Measurements from ENCODE around the gene FBXO5.

The FBXO5 gene

DNA sequence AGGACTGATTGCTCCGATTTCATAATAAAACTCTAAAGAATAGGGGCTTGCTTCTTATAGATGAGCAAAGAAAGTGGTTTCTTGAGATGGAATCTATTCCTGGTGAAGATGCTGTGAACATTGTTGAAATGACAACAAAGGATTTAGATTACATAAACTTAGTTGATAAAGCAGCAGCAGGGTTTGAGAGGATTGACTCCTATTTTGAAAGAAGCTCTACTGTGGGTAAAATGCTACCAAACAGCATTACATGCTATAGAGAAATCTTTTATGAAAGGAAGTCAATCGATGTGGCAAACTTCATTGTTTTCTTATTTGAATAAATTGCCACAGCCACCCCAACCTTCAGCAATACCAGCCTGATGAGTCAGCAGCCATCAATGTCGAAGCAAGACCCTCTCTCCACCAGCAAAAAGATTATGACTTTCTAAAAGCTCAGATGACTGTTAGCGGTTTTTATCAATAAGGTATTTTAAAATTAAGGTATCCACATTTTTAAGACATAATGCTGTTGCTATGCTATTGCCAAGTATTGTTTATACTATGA lies 32.3 kb upstream of the FBXO5 start:
- no peak overlapping the region for H3K4me3 ChIP-seq (replicated peaks; ENCODE audit: low read depth, low read length)

DNA sequence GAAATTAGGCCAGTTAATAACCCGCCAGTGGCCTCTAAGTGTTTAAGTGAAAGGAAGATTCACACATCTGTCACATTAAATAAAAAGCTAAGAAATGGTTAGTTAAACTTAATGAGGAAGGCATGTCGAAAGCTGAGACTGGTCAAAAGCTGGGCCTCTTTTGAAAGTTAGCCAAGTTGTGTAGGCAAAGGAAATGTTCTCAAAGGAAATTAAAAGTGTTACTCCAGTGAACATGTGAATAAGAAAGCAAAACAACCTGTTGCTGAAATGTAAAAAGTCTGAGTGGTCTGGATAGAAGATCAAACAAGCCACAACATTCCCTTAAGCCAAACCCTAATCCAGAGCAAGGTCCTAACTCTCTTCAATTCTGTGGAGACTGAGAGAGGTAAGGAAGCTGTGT lies 30.6 kb upstream of the FBXO5 start:
- no peak overlapping the region for H3K4me3 ChIP-seq (replicated peaks; ENCODE audit: low read depth, low read length)
- no peaks in the 10 kb centered on the region for H3K27me3 ChIP-seq (replicated peaks; ENCODE audit: control insufficient read depth, insufficient read depth, low read length)
- TF ChIP-seq, protein P1, sequence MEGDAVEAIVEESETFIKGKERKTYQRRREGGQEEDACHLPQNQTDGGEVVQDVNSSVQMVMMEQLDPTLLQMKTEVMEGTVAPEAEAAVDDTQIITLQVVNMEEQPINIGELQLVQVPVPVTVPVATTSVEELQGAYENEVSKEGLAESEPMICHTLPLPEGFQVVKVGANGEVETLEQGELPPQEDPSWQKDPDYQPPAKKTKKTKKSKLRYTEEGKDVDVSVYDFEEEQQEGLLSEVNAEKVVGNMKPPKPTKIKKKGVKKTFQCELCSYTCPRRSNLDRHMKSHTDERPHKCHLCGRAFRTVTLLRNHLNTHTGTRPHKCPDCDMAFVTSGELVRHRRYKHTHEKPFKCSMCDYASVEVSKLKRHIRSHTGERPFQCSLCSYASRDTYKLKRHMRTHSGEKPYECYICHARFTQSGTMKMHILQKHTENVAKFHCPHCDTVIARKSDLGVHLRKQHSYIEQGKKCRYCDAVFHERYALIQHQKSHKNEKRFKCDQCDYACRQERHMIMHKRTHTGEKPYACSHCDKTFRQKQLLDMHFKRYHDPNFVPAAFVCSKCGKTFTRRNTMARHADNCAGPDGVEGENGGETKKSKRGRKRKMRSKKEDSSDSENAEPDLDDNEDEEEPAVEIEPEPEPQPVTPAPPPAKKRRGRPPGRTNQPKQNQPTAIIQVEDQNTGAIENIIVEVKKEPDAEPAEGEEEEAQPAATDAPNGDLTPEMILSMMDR (IDR thresholded peaks at IDR 0.05; ENCODE audit: insufficient read depth, low read length, poor library complexity, severe bottlenecking) = no peak
- H3K36me3 ChIP-seq (ENCODE audit: control insufficient read depth, insufficient read depth, low read length) = no peaks in the 10 kb centered on the region
- no peak for DNase-seq (ENCODE audit: extremely low read depth, insufficient read length)

More for the DNA sequence above, 32.3 kb upstream of the FBXO5 start:
- TF ChIP-seq, protein P1 (IDR thresholded peaks at IDR 0.05; ENCODE audit: insufficient read depth, low read length, poor library complexity, severe bottlenecking) = no peak
- Histone ChIP-seq H3K27me3 (replicated peaks; ENCODE audit: control insufficient read depth, insufficient read depth, low read length) (no peaks in the 10 kb centered on the region), H3K36me3 (ENCODE audit: control insufficient read depth, insufficient read depth, low read length) (no peaks in the 10 kb centered on the region)
- DNase-seq (ENCODE audit: extremely low read depth, insufficient read length) = no peak

DNA sequence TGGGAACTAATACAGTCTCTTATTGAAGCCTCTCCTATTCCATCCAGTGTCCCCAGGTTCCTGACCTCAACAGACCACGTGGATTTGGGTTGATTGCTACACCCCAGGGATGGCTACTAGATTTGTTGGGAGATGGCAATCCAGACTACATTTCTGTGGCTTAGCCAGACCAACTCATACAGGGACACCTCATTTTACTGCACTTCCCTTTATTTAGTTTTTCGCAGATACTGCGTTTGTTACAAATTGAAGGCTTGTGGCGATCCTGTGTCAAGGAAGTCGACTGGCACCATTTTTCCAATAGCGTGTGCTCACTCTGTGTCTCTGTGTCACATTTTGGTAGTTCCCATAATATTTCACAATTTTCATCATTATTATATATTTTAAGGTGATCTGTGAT lies 30.0 kb upstream of the FBXO5 start:
- no peak overlapping the region for H3K4me3 ChIP-seq (replicated peaks; ENCODE audit: low read depth, low read length)
- H3K36me3 ChIP-seq (ENCODE audit: control insufficient read depth, insufficient read depth, low read length) = no peaks in the 10 kb centered on the region
- TF ChIP-seq, protein P1 (IDR thresholded peaks at IDR 0.05; ENCODE audit: insufficient read depth, low read length, poor library complexity, severe bottlenecking) = no peak
- no peak for DNase-seq (ENCODE audit: extremely low read depth, insufficient read length)
- H3K27me3 ChIP-seq (replicated peaks; ENCODE audit: control insufficient read depth, insufficient read depth, low read length) = no peaks in the 10 kb centered on the region

DNA sequence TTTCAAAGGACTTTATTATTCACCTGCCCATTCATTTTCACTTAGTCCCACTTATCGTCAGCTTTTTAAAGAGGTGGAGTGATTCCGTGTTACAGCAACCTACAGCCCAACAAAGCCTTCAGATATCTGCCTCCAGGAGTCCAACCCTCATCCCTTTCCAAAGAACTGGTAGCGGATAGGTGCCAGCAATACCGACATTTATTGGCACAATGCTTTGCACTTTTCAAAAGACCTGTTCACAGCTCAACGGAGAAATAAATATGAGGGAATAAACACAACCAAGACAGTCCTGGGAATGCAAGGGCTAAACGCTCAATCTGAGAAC lies 20.5 kb upstream of the FBXO5 start:
- no peak for DNase-seq (ENCODE audit: extremely low read depth, insufficient read length)
- no peaks in the 10 kb centered on the region for H3K27me3 ChIP-seq (replicated peaks; ENCODE audit: control insufficient read depth, insufficient read depth, low read length)
- TF ChIP-seq, protein P1 (IDR thresholded peaks at IDR 0.05; ENCODE audit: insufficient read depth, low read length, poor library complexity, severe bottlenecking) = no peak
- H3K36me3 ChIP-seq (ENCODE audit: control insufficient read depth, insufficient read depth, low read length) = no peaks in the 10 kb centered on the region
- peak overlapping the region; percentile 79 for H3K4me3 ChIP-seq (replicated peaks; ENCODE audit: low read depth, low read length)

DNA sequence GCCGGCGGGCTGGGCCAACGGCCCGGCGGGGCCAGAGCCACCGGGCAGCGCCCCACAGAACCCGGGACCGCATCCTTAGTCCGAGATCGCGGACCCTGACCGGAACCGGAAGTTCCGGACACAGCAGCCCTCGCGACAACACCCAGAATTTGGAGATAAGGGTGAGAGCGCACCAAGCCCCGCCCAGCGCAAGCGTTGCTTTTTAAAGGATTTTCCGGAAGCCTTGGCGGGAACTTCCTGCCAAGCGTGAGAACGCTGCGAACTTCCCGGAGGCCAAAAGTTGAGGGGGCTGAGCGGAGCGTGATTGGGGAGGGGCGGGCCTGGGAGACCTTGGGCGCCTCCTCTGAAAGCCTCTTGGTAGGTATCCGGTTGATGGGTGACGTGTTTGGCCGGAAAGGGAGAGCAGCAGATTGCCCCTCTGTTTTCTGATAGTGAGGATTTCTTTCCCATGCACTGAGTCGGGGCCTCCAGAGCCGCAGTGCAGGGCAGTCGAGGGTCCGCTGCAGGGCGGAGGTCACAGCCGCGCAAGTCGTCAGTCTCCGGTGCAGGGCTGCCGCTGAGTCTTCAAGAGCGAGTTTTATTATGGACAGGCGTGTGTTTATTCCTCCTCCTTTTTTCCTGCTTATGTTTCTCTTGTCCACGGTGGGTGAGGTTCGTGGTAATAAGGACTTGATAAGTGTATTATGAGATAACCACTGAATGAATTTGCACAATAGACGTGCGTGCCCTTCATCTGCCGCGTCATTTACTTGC lies 19.9 kb upstream of the FBXO5 start, which contains the start of gene MTRF1L:
Gene MTRF1L (minus strand): TSS at position 97 of the 753 bp plus-strand sequence. CDS start 24 bp downstream, at position 73.
- peak; percentile 90 for DNase-seq (ENCODE audit: extremely low read depth, insufficient read length)

More for the DNA sequence above, 19.9 kb upstream of the FBXO5 start, which contains the start of gene MTRF1L:
- H3K4me3 ChIP-seq (replicated peaks; ENCODE audit: low read depth, low read length) = peak within 1 kb of the TSS; percentile 79
- H3K36me3 ChIP-seq (ENCODE audit: control insufficient read depth, insufficient read depth, low read length) = no peaks in the 10 kb centered on the region
- TF ChIP-seq, protein P1 (IDR thresholded peaks at IDR 0.05; ENCODE audit: insufficient read depth, low read length, poor library complexity, severe bottlenecking) = no peak
- H3K27me3 ChIP-seq (replicated peaks; ENCODE audit: control insufficient read depth, insufficient read depth, low read length) = no peaks in the 10 kb centered on the region
